WTC11 (cell line): ENCODE data around the gene RNF224.

ENCODE experiments used
- ETV6 ChIP-seq: sonication (generic); formaldehyde crosslinking; IDR thresholded peaks from 2 replicates; pipeline ENCODE4 v1.8.1; 2022; ENCODE audit warnings: mild to moderate bottlenecking, missing genetic modification reagents
- SMAD4 ChIP-seq: sonication (generic); formaldehyde crosslinking; IDR thresholded peaks from 2 replicates; pipeline ENCODE4 v1.8.0; 2022; ENCODE audit warnings: mild to moderate bottlenecking, missing genetic modification reagents
- TCF7 ChIP-seq: sonication (generic); formaldehyde crosslinking; IDR thresholded peaks from 2 replicates; pipeline ENCODE4 v1.8.0; 2022; ENCODE audit warnings: mild to moderate bottlenecking, low read depth, missing genetic modification reagents, moderate library complexity
- TP53 ChIP-seq: sonication (generic); formaldehyde crosslinking; IDR thresholded peaks from 2 replicates; pipeline ENCODE4 v1.8.1; 2023; ENCODE audit warnings: mild to moderate bottlenecking, missing genetic modification reagents
- ZNF138 ChIP-seq: sonication (generic); formaldehyde crosslinking; conservative IDR thresholded peaks from 2 replicates; pipeline ENCODE4 v1.8.1; 2022; ENCODE audit warnings: mild to moderate bottlenecking, moderate library complexity, missing genetic modification reagents
- ZNF232 ChIP-seq: sonication (generic); formaldehyde crosslinking; IDR thresholded peaks from 2 replicates; pipeline ENCODE4 v1.8.0; 2022; ENCODE audit warnings: mild to moderate bottlenecking, missing genetic modification reagents
- ZNF423 ChIP-seq: fragments of 250-450 bp; sonication (Bioruptor Pico); IDR thresholded peaks from 2 replicates; pipeline ENCODE4 v2.1.2; 2022; ENCODE audit warnings: mild to moderate bottlenecking, moderate library complexity
- ZNF671 ChIP-seq: fragments of 250-450 bp; sonication (Bioruptor Pico); IDR thresholded peaks from 2 replicates; pipeline ENCODE4 v1.8.0; 2021; ENCODE audit warnings: mild to moderate bottlenecking
- TF ChIP-seq, protein P1 (sequence below): sonication (generic); formaldehyde crosslinking; IDR thresholded peaks from 2 replicates; pipeline ENCODE4 v1.8.0; 2022; ENCODE audit warnings: mild to moderate bottlenecking, missing genetic modification reagents
- TF ChIP-seq, protein P2 (sequence below): fragments of 200-600 bp; IDR thresholded peaks from 2 replicates; pipeline ENCODE4 v1.8.0; 2022; ENCODE audit warnings: antibody characterized with exemption
- TF ChIP-seq, protein P3 (sequence below): sonication (generic); formaldehyde crosslinking; IDR thresholded peaks from 2 replicates; pipeline ENCODE4 v1.8.1; 2023; ENCODE audit warnings: mild to moderate bottlenecking, missing genetic modification reagents, moderate library complexity
- TF ChIP-seq, protein P4 (sequence below): sonication (generic); formaldehyde crosslinking; IDR thresholded peaks from 2 replicates; pipeline ENCODE4 v1.8.1; 2023; ENCODE audit warnings: mild to moderate bottlenecking, missing genetic modification reagents
- TF ChIP-seq, protein P5 (sequence below): sonication (generic); formaldehyde crosslinking; IDR thresholded peaks from 2 replicates; pipeline ENCODE4 v1.8.1; 2023; ENCODE audit warnings: mild to moderate bottlenecking, missing genetic modification reagents, moderate library complexity

DNA sequence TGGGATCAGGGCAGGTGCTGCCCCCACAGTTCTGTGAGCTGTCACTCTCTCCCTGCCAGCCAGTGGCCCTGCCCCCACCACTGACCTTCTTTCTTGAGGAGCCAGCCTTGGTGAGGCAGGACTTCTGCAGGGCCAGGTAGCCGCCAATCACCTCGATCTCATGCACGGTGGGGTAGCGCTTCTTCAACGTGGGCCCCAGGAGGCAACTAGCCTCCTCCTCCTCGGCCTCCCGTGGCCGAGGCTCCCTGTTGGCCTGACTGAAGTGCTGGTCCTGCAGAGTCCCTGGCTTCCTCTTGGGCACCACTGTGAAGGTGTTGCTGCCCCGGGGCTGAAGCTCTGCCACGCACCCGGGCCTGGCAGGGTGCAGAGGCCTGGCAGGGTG lies 28.4 kb upstream of the RNF224 start:
- TF ChIP-seq, protein P1, sequence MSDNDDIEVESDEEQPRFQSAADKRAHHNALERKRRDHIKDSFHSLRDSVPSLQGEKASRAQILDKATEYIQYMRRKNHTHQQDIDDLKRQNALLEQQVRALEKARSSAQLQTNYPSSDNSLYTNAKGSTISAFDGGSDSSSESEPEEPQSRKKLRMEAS = no peak
- TF ChIP-seq, protein P2, sequence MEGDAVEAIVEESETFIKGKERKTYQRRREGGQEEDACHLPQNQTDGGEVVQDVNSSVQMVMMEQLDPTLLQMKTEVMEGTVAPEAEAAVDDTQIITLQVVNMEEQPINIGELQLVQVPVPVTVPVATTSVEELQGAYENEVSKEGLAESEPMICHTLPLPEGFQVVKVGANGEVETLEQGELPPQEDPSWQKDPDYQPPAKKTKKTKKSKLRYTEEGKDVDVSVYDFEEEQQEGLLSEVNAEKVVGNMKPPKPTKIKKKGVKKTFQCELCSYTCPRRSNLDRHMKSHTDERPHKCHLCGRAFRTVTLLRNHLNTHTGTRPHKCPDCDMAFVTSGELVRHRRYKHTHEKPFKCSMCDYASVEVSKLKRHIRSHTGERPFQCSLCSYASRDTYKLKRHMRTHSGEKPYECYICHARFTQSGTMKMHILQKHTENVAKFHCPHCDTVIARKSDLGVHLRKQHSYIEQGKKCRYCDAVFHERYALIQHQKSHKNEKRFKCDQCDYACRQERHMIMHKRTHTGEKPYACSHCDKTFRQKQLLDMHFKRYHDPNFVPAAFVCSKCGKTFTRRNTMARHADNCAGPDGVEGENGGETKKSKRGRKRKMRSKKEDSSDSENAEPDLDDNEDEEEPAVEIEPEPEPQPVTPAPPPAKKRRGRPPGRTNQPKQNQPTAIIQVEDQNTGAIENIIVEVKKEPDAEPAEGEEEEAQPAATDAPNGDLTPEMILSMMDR = no peak
- TF ChIP-seq ETV6 (CRISPR knock-in tag) (no peak), ZNF138 (no peak), SMAD4 (CRISPR knock-in tag) (no peak), ZNF423 (CRISPR knock-in tag) (no peak), ZNF232 (CRISPR knock-in tag) (no peak), ZNF671 (no peak), TP53 (CRISPR knock-in tag) (no peak), TCF7 (CRISPR knock-in tag) (no peak)
- TF ChIP-seq, protein P3, sequence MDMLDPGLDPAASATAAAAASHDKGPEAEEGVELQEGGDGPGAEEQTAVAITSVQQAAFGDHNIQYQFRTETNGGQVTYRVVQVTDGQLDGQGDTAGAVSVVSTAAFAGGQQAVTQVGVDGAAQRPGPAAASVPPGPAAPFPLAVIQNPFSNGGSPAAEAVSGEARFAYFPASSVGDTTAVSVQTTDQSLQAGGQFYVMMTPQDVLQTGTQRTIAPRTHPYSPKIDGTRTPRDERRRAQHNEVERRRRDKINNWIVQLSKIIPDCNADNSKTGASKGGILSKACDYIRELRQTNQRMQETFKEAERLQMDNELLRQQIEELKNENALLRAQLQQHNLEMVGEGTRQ (CRISPR knock-in tag) = no peak
- TF ChIP-seq, protein P4, sequence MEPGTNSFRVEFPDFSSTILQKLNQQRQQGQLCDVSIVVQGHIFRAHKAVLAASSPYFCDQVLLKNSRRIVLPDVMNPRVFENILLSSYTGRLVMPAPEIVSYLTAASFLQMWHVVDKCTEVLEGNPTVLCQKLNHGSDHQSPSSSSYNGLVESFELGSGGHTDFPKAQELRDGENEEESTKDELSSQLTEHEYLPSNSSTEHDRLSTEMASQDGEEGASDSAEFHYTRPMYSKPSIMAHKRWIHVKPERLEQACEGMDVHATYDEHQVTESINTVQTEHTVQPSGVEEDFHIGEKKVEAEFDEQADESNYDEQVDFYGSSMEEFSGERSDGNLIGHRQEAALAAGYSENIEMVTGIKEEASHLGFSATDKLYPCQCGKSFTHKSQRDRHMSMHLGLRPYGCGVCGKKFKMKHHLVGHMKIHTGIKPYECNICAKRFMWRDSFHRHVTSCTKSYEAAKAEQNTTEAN (CRISPR knock-in tag) = no peak
- TF ChIP-seq, protein P5, sequence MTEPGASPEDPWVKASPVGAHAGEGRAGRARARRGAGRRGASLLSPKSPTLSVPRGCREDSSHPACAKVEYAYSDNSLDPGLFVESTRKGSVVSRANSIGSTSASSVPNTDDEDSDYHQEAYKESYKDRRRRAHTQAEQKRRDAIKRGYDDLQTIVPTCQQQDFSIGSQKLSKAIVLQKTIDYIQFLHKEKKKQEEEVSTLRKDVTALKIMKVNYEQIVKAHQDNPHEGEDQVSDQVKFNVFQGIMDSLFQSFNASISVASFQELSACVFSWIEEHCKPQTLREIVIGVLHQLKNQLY (CRISPR knock-in tag) = no peak
